HUES48 (cell line): ENCODE measurements around the gene GRID1.
"Not testable (repeated sequence)": the region's sequence is repeated elsewhere in the genome, so short reads cannot be mapped to it uniquely, and the experiment has no call there.

ENCODE experiments used
- H3K27ac ChIP-seq: one replicate; pipeline ENCODE4 v1.7.0; 2013; ENCODE audit warnings: low read depth, low read length, inconsistent platforms
- H3K27me3 ChIP-seq: 2 replicates; pipeline ENCODE4 v1.6.1; 2013; ENCODE audit warnings: mild to moderate bottlenecking, low read length; ENCODE audit not compliant: control insufficient read depth, insufficient read depth
- H3K36me3 ChIP-seq: 2 replicates; pipeline ENCODE4 v1.6.1; 2013; ENCODE audit warnings: low read length; ENCODE audit not compliant: control insufficient read depth, insufficient read depth
- H3K4me1 ChIP-seq: 2 replicates; pipeline ENCODE4 v1.6.1; 2013; ENCODE audit warnings: mild to moderate bottlenecking, low read length; ENCODE audit not compliant: control insufficient read depth, insufficient read depth
- H3K4me3 ChIP-seq: 2 replicates; pipeline ENCODE4 v1.5.1; 2013; ENCODE audit warnings: mild to moderate bottlenecking, low read depth, low read length
- H3K9ac ChIP-seq: 2 replicates; pipeline ENCODE4 v1.6.1; 2013; ENCODE audit warnings: mild to moderate bottlenecking, low read depth, low read length, moderate library complexity
- H3K9me3 ChIP-seq: 2 replicates; pipeline ENCODE4 v1.6.1; 2013; ENCODE audit warnings: low read length; ENCODE audit not compliant: control insufficient read depth, insufficient read depth

GRID1 gene

DNA sequence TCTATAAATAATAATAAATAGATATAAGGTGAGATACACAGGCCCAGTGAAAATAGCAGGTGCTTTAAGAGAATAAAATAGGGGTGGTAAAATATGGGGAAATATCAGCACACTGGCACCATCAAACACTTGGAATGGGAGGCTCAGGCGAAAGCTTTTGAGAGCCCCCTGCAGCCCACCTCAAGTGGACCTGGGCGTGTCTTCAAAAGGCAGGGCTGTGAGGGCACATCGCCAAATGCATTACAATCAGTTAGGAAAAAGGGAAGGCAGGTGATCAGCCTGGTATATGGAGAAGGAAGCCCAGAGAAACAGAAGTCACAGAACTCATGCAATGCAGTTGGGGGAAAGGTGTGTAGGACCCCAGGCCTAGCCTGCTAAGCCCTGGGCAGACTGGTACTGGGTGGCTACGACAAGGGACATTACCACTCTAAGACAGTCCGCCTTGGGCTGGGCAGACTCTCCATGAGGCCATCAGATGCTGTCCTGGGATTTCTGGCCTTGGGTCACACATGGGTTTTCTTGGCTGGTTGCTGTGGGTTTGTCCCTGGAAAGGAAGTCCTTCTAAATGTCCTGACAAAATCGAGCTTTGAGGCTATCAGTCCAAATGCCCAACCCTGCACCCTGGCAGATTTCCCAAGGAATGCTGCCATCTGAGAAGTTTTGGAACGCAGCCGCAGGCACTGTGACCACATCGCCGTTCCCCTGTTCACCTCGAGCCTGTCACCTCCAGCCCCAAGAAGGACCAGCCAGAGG lies 330.6 kb downstream of the GRID1 start:
- H3K4me3 ChIP-seq, result no peak overlapping the region
- H3K4me1 ChIP-seq, result no peaks in the 10 kb centered on the region
- peaks cover 8% of the 10 kb centered on the region for H3K9me3 ChIP-seq
- no peak overlapping the region for H3K9ac ChIP-seq
- H3K36me3 ChIP-seq, result no peaks in the 10 kb centered on the region
- no peak overlapping the region for H3K27ac ChIP-seq
- H3K27me3 ChIP-seq, result no peaks in the 10 kb centered on the region

- Histone ChIP-seq H3K9ac (no peak overlapping the region), H3K4me1 (no peaks in the 10 kb centered on the region), H3K9me3 (peaks cover 12% of the 10 kb centered on the region), H3K27ac (no peak overlapping the region), H3K4me3 (no peak overlapping the region), H3K36me3 (no peaks in the 10 kb centered on the region), H3K27me3 (no peaks in the 10 kb centered on the region)
Observed at GRCh38 chr10:86034710-86035109, 331.9 kb downstream of the GRID1 start.

- H3K4me3 ChIP-seq, result no peak overlapping the region
- H3K27ac ChIP-seq, result no peak overlapping the region
- no peaks in the 10 kb centered on the region for H3K4me1 ChIP-seq
- peaks cover 20% of the 10 kb centered on the region for H3K9me3 ChIP-seq
- no peaks in the 10 kb centered on the region for H3K27me3 ChIP-seq
- no peaks in the 10 kb centered on the region for H3K36me3 ChIP-seq
- no peak overlapping the region for H3K9ac ChIP-seq
Observed at GRCh38 chr10:86033581-86033980, 333.0 kb downstream of the GRID1 start.

- not testable (repeated sequence) for H3K36me3 ChIP-seq, H3K4me3 ChIP-seq, H3K9ac ChIP-seq, H3K27me3 ChIP-seq, H3K27ac ChIP-seq, H3K4me1 ChIP-seq
- H3K9me3 ChIP-seq, result peaks cover 22% of the 10 kb centered on the region
Observed at GRCh38 chr10:86032087-86032486, 334.5 kb downstream of the GRID1 start.

- Histone ChIP-seq H3K9me3 (peaks cover 22% of the 10 kb centered on the region), H3K36me3 (no peaks in the 10 kb centered on the region), H3K27me3 (no peaks in the 10 kb centered on the region), H3K4me1 (no peaks in the 10 kb centered on the region), H3K9ac (no peak overlapping the region), H3K4me3 (no peak overlapping the region), H3K27ac (no peak overlapping the region)
Observed at GRCh38 chr10:86030312-86030711, 336.3 kb downstream of the GRID1 start.

- Histone ChIP-seq H3K9ac (no peak overlapping the region), H3K4me3 (no peak overlapping the region), H3K27me3 (no peaks in the 10 kb centered on the region), H3K9me3 (peaks cover 22% of the 10 kb centered on the region), H3K27ac (no peak overlapping the region), H3K36me3 (no peaks in the 10 kb centered on the region), H3K4me1 (no peaks in the 10 kb centered on the region)
Observed at GRCh38 chr10:86027346-86027745, 339.2 kb downstream of the GRID1 start.

DNA sequence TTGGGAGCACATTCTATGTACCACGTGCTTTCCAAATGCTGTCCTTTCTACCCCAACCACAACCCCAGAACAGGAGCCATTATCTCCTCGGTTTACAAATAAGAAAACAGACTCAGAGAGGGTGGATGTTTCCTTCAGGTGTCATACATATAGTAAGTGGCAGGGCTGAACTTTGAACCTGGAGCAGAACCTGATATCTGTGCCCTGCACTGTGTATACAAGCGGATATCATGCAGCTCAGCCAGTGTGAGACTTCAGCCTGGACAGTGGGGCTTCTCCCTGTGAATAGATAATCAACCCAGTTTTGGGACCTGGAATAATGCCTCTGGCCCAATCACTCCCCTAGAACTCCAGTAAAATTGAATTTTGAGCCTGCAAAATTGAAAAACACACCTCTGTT lies 341.1 kb downstream of the GRID1 start:
- Histone ChIP-seq H3K27ac (no peak overlapping the region), H3K27me3 (no peaks in the 10 kb centered on the region), H3K4me1 (no peaks in the 10 kb centered on the region)

GRCh38 chr10:86024281-86025041 lies 342.1 kb downstream of the GRID1 start:
- Histone ChIP-seq H3K4me1 (no peaks in the 10 kb centered on the region), H3K9me3 (peaks cover 10% of the 10 kb centered on the region; the same call in 1 of the 2 replicates), H3K27ac (no peak overlapping the region), H3K36me3 (no peaks in the 10 kb centered on the region), H3K9ac (no peak overlapping the region), H3K4me3 (no peak overlapping the region), H3K27me3 (no peaks in the 10 kb centered on the region)

More for the DNA sequence above, 341.1 kb downstream of the GRID1 start:
- H3K4me3 ChIP-seq, result no peak overlapping the region
- no peaks in the 10 kb centered on the region for H3K36me3 ChIP-seq
- no peak overlapping the region for H3K9ac ChIP-seq
- H3K9me3 ChIP-seq, result peaks cover 14% of the 10 kb centered on the region

DNA sequence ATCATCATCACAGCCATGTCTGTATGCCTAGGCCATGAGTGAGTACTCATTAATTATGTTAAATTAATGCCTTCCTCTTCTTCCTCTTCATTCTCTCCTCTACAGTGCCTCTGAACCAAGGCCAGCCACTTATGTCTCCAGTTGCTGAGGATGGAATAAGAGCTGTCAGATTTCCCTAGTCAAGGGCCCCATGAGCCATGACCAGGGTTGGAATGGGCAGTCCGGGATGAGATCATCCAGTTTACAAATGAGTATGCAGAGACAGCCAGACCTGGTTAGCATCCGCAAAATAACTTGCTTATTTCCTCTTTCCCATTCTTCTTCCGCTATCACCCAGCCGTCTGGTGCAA lies 342.7 kb downstream of the GRID1 start:
- peaks cover 5% of the 10 kb centered on the region; the same call in 1 of the 2 replicates for H3K9me3 ChIP-seq

GRCh38 chr10:86023336-86023735 lies 343.3 kb downstream of the GRID1 start:
- Histone ChIP-seq H3K27ac (no peak overlapping the region), H3K4me3 (no peak overlapping the region), H3K9ac (no peak overlapping the region), H3K36me3 (no peaks in the 10 kb centered on the region), H3K9me3 (no peaks in the 10 kb centered on the region), H3K27me3 (no peaks in the 10 kb centered on the region), H3K4me1 (no peaks in the 10 kb centered on the region)

More for the DNA sequence above, 342.7 kb downstream of the GRID1 start:
- Histone ChIP-seq H3K36me3 (no peaks in the 10 kb centered on the region), H3K4me1 (no peaks in the 10 kb centered on the region), H3K4me3 (no peak overlapping the region), H3K9ac (no peak overlapping the region), H3K27me3 (no peaks in the 10 kb centered on the region), H3K27ac (no peak overlapping the region)

GRCh38 chr10:86022906-86023305 lies 343.7 kb downstream of the GRID1 start:
- Histone ChIP-seq H3K9ac (no peak overlapping the region), H3K9me3 (no peaks in the 10 kb centered on the region), H3K36me3 (no peaks in the 10 kb centered on the region), H3K27ac (no peak overlapping the region), H3K4me3 (no peak overlapping the region), H3K4me1 (no peaks in the 10 kb centered on the region), H3K27me3 (no peaks in the 10 kb centered on the region)
